Femur (tissue), 1 donor: ENCODE data around the gene CHAT.
A peak's percentile ranks its signal among the peaks of the same experiment; 100 is the strongest.

Source experiments
- DNase-seq: peaks from one replicate; pipeline ENCODE4 v3.0.0-alpha.2; 2017

The CHAT gene

GRCh38 chr10:49597426-49598163, 16.2 kb upstream of the CHAT start:
- peak; percentile 10 for DNase-seq

DNA sequence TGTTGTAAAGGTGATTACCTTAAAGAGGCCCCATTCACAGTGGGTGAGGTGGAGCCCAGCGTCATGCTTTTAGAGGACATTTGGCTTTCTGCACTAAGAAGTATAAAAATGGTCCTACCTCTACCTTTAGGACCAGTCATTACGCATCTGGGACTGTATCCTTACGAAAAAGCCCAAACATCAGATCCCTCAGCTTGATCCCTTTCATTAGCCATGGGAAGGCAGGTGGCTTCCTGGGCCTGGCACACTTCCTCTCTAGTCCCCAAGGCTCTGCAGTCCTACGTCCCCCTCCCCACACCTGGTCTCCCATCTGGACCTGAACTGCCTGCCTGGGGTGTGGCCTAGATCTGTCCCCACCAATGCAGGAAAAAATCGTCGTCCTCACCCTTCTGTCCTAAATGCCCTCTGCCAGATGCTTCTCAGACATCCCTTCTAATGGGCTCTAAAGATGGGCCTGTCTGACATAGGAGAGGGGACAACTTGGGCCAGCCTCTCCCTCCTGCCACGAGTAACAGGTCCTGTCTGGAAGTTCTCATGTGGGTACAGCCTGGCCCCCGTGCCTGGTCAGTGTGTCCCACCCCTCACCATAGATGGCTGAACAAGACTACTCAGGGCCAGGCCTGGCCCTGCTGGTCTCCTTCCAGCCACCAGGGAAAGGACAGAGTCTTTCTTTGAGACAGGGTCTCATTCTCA, 15.5 kb upstream of the CHAT start:
- peak; percentile 10 for DNase-seq

GRCh38 chr10:49598986-49599385, 14.9 kb upstream of the CHAT start:
- no peak for DNase-seq

- DNase-seq: peak; percentile 8
Measured at GRCh38 chr10:49599546-49599945, 14.3 kb upstream of the CHAT start.

GRCh38 chr10:49600046-49600445, 13.8 kb upstream of the CHAT start:
- no peak for DNase-seq

- DNase-seq: no peak
Measured at GRCh38 chr10:49600781-49601400, 12.9 kb upstream of the CHAT start.

DNA sequence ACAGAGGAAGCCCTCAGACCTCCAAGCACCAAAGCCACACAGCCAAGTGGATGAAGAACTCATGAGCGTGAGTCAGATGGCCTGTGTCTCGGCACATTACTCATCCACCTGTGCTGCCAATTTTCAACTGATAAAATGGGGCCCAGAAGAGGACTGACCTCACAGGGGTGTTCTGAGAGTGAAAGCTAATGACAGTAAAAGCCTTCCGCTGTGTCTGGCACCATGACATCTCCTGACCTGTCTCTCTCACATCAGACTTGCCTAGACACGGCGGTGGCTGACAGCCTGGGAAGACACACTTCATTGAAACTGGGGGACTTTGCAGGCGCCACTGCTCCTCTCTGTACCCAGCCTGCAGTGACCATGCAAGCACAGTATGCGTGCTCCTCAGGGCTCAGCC, 12.0 kb upstream of the CHAT start:
- DNase-seq: peak; percentile 4

DNA sequence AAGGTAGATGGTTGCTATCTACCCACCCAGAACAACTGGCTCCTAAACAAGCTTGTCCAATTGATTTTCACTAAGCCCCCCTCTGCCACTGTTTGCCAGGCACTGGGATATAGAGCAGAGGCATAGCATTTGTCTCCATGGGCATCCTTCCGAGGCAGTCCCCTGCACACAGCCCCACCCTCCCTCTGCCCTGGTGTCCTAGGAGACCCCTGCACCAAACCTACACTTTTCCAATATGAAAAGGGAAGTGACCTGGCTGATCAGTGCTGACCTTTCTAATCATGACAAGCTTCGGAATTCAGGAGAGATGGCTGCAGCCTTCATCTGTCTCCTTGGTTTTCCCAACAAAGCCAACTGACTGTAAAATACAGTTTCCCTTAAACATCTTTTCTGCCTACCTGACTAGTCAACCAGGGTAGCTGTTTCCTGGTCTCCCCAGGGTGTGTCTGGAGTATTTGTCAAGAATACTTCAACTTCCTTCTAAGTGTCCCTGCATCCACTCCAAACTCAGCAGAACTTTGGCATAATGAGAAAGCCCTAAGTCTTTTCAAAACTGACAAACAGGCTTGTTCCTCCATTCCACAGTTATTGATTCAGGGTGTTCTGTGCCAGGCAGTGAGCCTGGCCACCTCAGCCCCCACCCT, 11.3 kb upstream of the CHAT start:
- DNase-seq: peak; percentile 1

DNA sequence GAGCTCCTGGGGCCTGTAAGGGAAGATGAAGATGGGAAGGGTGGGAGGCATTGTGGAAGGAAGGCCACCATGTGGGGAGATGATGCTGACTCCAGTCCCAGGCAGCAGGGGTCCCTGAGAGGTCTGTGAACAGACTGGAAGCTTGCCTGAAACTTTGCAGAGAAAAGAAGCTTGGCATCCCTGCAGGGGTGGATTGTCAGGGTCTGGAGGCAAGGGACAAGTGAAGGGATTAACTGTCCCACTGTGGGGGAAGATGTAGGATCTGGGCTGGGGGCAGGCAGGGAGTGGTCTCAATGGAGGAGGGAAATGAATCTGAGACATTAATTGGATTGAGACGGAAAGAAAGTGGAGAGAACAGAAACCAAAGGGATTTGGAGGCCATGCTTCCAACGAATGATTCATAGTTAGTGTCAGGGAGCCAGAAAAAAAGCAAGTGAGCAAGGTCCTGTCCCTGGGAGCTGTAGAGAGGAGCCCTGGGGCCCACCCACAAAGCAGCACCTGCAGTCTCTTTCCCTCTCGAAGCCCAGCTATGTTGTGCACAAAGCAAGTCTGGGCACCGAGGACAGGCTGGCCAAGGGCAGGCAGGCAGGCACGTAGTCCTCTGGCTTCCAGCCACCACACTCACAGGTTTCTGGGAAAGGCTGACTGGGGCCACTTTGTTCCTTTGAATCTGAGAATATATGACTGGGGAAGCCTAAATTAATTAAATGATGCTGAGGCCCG, 8.5 kb upstream of the CHAT start:
- DNase-seq: peak; percentile 8

- peak; percentile 10 for DNase-seq
Measured at GRCh38 chr10:49605939-49606509, 7.8 kb upstream of the CHAT start.

GRCh38 chr10:49606981-49607535, 6.8 kb upstream of the CHAT start:
- peak; percentile 82 for DNase-seq

DNA sequence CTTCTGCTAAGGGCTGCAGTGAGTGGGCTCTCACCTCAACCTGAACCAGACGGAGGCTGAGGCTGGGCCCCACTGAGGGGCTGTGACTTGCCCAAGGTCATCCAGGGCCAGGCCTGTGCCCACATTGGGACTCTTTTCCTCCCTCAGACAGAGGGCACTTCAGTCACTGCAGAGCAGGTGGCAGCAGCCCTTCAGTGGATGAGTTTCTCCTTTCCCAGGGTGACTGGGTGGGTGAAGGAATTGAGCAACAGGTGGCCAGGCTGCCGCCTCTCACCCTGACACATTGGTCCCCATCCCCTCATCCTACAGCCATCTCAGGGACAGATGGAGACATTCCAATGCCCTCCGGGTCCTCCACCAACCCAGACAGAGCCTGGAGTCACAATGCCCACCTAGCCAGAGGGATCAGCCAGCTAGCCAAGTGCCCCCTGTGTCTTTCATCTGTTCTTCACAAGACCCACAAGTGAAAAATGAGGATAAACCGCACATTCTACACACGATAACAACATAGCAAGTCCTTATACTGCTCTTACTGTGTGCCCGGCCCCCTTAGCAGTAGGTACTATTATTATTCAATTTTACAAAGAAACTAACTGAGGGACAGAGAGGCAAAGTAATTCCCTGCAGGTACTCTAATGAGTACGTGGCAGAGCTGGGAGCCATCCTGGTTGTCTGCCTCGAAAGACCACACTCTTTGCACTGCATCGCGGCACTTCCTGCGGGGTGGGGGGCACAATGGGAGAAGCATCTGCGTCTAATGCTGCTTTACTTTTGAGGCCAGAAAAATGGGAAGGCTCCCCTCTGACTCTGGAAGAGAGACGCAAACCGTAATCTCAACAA, 5.5 kb upstream of the CHAT start:
- DNase-seq: peak; percentile 15

DNA sequence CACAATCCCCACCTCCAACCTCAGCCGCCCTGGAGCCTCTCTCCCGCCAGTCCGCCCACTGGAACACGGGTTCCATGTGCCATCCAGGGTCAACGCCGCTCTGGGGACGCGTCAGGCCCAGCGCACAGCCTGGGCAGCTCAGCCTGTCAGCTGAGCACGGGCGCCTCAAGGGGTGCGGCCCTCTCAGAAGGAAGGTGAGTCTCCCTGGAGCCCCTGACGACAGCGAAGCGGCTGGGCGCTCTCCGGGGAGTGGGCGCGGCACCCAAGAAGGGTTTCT, 4.9 kb upstream of the CHAT start:
- no peak for DNase-seq

DNA sequence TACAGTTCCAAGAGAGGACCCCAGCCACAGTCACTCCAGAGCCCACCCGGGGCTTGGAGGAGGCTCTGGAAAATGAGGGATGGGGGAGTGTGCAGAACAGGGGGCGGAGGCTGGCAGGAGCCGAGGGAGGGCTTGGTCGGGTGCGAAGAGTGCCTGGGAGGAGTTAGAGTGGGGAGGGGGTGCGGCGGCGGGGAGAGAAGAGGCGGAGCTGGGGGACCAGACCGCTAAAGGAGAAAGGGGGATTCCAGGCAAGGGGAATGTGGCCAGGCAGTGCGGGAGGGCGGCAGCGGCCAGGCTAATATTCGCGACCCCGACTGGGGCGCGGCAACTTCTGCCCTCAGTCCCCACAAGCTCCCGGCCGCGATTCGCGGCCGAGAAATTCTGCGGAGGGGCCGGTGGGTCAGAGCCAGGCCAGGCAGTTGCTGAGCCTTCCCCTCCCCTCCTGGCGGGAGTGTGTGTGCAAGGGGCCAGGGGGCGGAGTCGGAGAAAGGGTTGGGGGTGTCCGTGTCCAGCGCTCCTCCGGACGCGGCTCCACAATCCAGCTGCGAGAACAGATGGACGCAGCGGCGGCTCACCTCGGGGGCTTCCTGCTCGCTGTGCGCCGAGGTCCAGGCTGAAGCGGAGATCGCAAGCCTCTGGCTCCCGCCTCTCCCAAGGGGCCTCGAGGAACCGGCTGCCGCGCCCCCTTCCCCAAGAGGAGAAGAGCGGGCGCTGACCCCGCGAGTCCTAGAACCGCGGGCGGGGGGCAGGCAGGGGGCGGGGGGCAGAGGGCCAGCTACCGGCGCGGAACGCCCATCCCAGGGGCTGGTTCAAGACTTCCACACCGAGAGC, 4.3 kb upstream of the CHAT start:
- DNase-seq: no peak

DNA sequence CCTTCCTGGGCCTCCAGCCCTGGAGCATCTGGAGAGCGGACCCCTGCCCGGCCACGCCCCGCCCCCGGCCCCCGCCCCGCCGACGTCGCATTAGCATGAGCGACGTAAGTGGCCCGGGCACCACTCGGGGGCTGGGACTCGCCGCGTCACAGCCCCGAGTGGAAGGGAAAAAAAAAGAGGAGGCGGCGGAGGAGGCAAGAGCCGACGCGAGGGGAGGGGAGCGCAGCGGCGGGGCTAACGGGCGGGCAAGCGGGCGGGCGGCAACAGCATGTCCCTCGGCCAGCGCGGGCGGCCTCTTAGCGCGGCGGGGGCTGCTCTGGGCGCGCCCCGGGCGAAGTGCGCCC, 3.8 kb upstream of the CHAT start, which contains the start of gene SLC18A3:
Gene SLC18A3 (plus strand): TSS at position 197 of the 344 bp plus-strand sequence. CDS start 431 bp downstream, outside the sequence.
- DNase-seq: no peak

GRCh38 chr10:49610458-49611165, 3.2 kb upstream of the CHAT start:
- no peak for DNase-seq

GRCh38 chr10:49611166-49611815, 2.5 kb upstream of the CHAT start:
- no peak for DNase-seq

- DNase-seq: no peak
Measured at GRCh38 chr10:49611816-49612512, 1.9 kb upstream of the CHAT start.
